22Rv1 (cell line): ENCODE results near the gene HAPLN1.

Source experiments
- CTCF ChIP-seq: fragments of 450-650 bp; IDR thresholded peaks from 2 replicates; pipeline ENCODE4 v1.5.1; 2017; ENCODE audit warnings: mild to moderate bottlenecking
- ZFX ChIP-seq: fragments of 450-650 bp; IDR thresholded peaks from 2 replicates; pipeline ENCODE4 v1.6.1; 2017; ENCODE audit warnings: antibody characterized with exemption, borderline replicate concordance

GRCh38 chr5:83714810-83715209, 5.8 kb downstream of the HAPLN1 start:
- TF ChIP-seq CTCF (no peak), ZFX (no peak)
